Epithelial cell of proximal tubule (primary cell): ENCODE data around the gene SEC14L5. TPM values are rescaled to one million over a fixed set of nuclear protein-coding genes. Genes with fewer than 3 reads are reported as not detected.

Source experiments
- DNase-seq: peaks from one replicate; pipeline ENCODE4 v3.0.0-alpha.2; 2011; ENCODE audit warnings: low read depth
- H3K4me3 ChIP-seq: 2 replicates; pipeline ENCODE4 v1.5.1; 2011; ENCODE audit warnings: low read depth, mild to moderate bottlenecking, low read length
- CTCF ChIP-seq: conservative IDR thresholded peaks from 2 replicates; pipeline ENCODE4 v1.5.1; 2012; ENCODE audit warnings: low read depth, mild to moderate bottlenecking, low read length
- total RNA-seq: library from RNA; depleted of rRNA; stranded (reverse); fragments of >200 nt; gene quantifications from 2 replicates; pipeline ENCODE4 v1.2.3, GENCODE V29; 2015

Gene SEC14L5
- total RNA-seq, 1 donor from 2014 or later, result under 0.01 TPM

- DNase-seq, result no peak
- no peak for TF ChIP-seq CTCF
- no peak overlapping the region for H3K4me3 ChIP-seq
These were observed 101.4 kb downstream of the SEC14L5 start for GRCh38 chr16:5059386-5060072.

- no peak for DNase-seq
- H3K4me3 ChIP-seq, result no peak overlapping the region
- TF ChIP-seq CTCF, result no peak
These were observed 102.0 kb downstream of the SEC14L5 start for GRCh38 chr16:5060073-5060641.

- TF ChIP-seq CTCF, result no peak
- no peak overlapping the region for H3K4me3 ChIP-seq
These were observed 103.9 kb downstream of the SEC14L5 start for GRCh38 chr16:5062051-5062450.

GRCh38 chr16:5062790-5063765, 104.9 kb downstream of the SEC14L5 start:
- H3K4me3 ChIP-seq, result no peak overlapping the region
- no peak for TF ChIP-seq CTCF
- no peak for DNase-seq

More at GRCh38 chr16:5062051-5062450, 103.9 kb downstream of the SEC14L5 start:
- no peak for DNase-seq

GRCh38 chr16:5064915-5065314, 106.8 kb downstream of the SEC14L5 start:
- no peak for DNase-seq
- no peak overlapping the region for H3K4me3 ChIP-seq
- no peak for TF ChIP-seq CTCF

- no peak for TF ChIP-seq CTCF
- DNase-seq, result no peak
- H3K4me3 ChIP-seq, result no peak overlapping the region
These were observed 107.2 kb downstream of the SEC14L5 start for GRCh38 chr16:5065326-5065725.
